Hematopoietic multipotent progenitor cell treated with erythropoietin and hydrocortisone succinate and interleukin-3 and kit ligand, for 4 days (in vitro differentiated cells): Measurements from ENCODE around the gene PLXNB3.

Source experiments
- DNase-seq: peaks from one replicate; pipeline ENCODE4 v3.0.0-alpha.2; 2015

Gene PLXNB3

GRCh38 chrX:153819384-153820040, 55.5 kb downstream of the PLXNB3 start:
- no peak for DNase-seq

DNA sequence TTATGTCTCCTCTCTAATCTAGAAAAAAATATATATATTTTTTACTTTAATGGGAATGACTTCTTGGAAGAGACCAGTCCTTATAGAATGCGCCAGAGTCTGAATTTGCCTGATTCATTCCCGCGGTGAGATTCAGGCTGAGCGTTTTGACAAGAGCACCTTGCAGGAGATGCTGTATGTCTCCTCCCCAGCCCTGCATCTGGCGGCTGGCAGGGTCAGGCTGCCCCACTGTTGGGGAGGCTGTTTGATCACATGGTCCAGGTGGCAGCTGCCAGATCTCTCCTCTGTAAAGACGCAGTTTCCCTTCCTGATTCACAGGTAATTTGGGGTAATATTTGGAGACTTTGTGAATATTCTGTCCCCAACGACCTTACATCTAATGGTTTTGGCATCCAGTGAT, 56.6 kb downstream of the PLXNB3 start:
- no peak for DNase-seq

DNA sequence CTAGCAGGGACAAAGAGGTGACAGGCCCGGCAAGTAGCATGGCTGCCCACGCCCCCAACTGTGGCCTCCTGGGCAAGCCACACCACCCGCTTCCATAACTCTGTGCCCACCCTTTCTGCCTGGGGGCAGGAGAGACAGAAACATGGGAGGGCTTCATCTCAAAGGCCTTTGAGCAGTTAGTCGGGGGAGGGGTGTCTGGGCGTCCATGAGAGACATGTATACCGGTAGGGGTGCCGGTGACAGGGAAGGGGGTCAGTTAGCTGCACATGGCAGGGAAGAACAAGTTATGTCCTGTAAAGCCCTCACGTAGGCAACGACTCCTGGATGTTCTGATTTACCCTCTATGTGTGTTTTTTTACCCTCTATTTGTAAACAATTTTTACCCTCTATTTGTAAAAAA, 57.0 kb downstream of the PLXNB3 start:
- no peak for DNase-seq

DNA sequence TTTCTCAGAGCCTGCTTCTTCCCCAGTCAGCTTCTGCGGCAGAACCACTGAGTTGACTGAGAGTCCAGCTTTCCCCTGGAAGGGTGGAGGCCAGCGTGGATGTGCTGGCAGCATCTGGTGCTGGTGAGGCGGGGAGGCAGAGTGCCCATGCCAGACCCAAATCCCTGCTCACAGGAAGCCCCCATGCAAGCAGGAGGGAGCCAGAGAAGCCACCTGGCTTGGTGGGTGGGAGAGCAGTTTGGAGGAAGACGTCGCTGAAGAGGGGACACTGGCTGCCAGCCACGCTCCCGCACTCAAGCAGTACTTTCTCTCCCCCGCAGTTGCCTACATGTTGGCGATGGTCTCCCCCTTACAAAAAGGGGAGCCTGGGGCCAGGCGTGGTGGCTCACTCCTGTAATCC, 60.3 kb downstream of the PLXNB3 start:
- DNase-seq = no peak

GRCh38 chrX:153825042-153825441, 61.0 kb downstream of the PLXNB3 start:
- no peak for DNase-seq
